Uterus (tissue), 2 donors: ENCODE data around the gene SLC25A47.

ENCODE experiments used
- POLR2A ChIP-seq, 2 donors: fragments of 450-650 bp; IDR thresholded peaks; one replicate each; pipeline ENCODE4 v1.6.1; 2016; ENCODE audit warnings: antibody characterized with exemption in 2 of 2, mild to moderate bottlenecking in 1 of 2, moderate library complexity in 1 of 2
- TF ChIP-seq, protein P1 (sequence below), 4 experiments: fragments of 200-600 bp in 2 of 4; fragments of 450-650 bp in 2 of 4; sonication (generic) in 2 of 4; IDR thresholded peaks; one replicate each; pipeline ENCODE4 v1.5.1; 2016 to 2019; ENCODE audit warnings: antibody characterized with exemption in 4 of 4, mild to moderate bottlenecking in 2 of 4, moderate library complexity in 1 of 4

DNA sequence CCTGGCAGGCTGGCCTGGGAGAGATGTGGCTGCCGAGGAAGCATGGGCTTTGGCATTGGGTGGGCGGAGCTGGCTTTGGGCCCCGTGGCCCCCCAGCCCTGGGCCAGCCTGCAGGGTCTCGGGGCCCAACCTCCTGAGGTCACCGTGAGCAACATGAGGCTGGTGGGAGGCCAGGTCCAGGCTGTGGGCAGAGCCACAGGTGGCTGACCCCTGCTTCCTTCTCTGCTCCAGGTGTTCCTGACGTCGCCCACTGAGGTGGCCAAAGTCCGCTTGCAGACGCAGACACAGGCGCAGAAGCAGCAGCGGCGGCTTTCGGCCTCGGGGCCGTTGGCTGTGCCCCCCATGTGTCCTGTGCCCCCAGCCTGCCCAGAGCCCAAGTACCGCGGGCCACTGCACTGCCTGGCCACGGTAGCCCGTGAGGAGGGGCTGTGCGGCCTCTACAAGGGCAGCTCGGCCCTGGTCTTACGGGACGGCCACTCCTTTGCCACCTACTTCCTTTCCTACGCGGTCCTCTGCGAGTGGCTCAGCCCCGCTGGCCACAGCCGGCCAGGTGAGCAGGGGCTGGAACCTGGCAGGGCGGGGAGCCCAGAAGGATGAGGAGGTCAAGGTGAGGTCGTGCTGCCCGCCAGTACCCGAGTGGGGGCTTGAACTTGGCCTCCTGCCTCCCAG lies 5.5 kb downstream of the SLC25A47 start:
- TF ChIP-seq, protein P1, sequence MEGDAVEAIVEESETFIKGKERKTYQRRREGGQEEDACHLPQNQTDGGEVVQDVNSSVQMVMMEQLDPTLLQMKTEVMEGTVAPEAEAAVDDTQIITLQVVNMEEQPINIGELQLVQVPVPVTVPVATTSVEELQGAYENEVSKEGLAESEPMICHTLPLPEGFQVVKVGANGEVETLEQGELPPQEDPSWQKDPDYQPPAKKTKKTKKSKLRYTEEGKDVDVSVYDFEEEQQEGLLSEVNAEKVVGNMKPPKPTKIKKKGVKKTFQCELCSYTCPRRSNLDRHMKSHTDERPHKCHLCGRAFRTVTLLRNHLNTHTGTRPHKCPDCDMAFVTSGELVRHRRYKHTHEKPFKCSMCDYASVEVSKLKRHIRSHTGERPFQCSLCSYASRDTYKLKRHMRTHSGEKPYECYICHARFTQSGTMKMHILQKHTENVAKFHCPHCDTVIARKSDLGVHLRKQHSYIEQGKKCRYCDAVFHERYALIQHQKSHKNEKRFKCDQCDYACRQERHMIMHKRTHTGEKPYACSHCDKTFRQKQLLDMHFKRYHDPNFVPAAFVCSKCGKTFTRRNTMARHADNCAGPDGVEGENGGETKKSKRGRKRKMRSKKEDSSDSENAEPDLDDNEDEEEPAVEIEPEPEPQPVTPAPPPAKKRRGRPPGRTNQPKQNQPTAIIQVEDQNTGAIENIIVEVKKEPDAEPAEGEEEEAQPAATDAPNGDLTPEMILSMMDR (IDR thresholded peaks at IDR 0.05), result no peak
- TF ChIP-seq POLR2A (IDR thresholded peaks at IDR 0.05), result no peak
